PC-9 (cell line): ENCODE data around the gene SPEM2. TPM values are rescaled to one million over a fixed set of nuclear protein-coding genes. Genes with fewer than 3 reads are reported as not detected.

Experiments used
- BruUV-seq: library from RNA; stranded (reverse); fragments of 400-500 nt; replicated peaks from 2 replicates; lab custom pipeline; 2021; lab: Mats Ljungman, UMichigan
- CTCF ChIA-PET: fragments of 300-600 bp; sonication (Branson Sonifier 250); formaldehyde crosslinking; loops from one replicate; lab custom pipeline; 2022; ENCODE audit warnings: antibody characterized with exemption; lab: Charles Lee
- POLR2A ChIA-PET: fragments of 300-600 bp; sonication (Branson Sonifier 250); formaldehyde crosslinking; loops from one replicate; lab custom pipeline; 2022; ENCODE audit warnings: antibody characterized with exemption; ENCODE audit not compliant: unreplicated experiment; lab: Charles Lee
- DNase-seq, 2 experiments: peaks; one replicate each; pipeline versions ENCODE4 v3.0.0 to v3.0.0-alpha.2; 2015 to 2022; ENCODE audit warnings: mixed read lengths in 1 of 2
- H2AFZ ChIP-seq: fragments of 200-600 bp; sonication (generic); 2 replicates; pipeline ENCODE4 v1.8.1; 2017; ENCODE audit warnings: antibody characterized with exemption
- H3F3A ChIP-seq: fragments of 200-600 bp; sonication (generic); 2 replicates; pipeline ENCODE4 v1.8.1; 2017; ENCODE audit warnings: antibody characterized with exemption, mild to moderate bottlenecking, low read depth; ENCODE audit not compliant: insufficient read depth
- H3K27ac ChIP-seq: fragments of 200-600 bp; sonication (generic); 2 replicates; pipeline ENCODE4 v1.6.1; 2016; ENCODE audit warnings: mixed run types
- H3K27me3 ChIP-seq: fragments of 200-600 bp; sonication (generic); 2 replicates; pipeline ENCODE4 v1.6.1; 2016; ENCODE audit warnings: low read depth, mixed run types; ENCODE audit not compliant: insufficient read depth
- H3K36me3 ChIP-seq: fragments of 200-600 bp; sonication (generic); 2 replicates; pipeline ENCODE4 v1.6.1; 2016; ENCODE audit warnings: low read depth, mixed run types
- H3K4me1 ChIP-seq: fragments of 200-600 bp; sonication (generic); replicated peaks from 2 replicates; pipeline ENCODE4 v1.6.1; 2016; ENCODE audit warnings: mixed run types; ENCODE audit not compliant: insufficient read depth
- H3K4me2 ChIP-seq: fragments of 200-600 bp; sonication (generic); 2 replicates; pipeline ENCODE4 v1.6.1; 2017; ENCODE audit warnings: mixed run types
- H3K4me3 ChIP-seq: fragments of 200-600 bp; sonication (generic); 2 replicates; pipeline ENCODE4 v1.6.1; 2016; ENCODE audit warnings: mixed run types
- H3K79me2 ChIP-seq: fragments of 200-600 bp; sonication (generic); 2 replicates; pipeline ENCODE4 v1.6.1; 2017; ENCODE audit warnings: low read depth, mixed run types
- H3K9me2 ChIP-seq: fragments of 200-600 bp; sonication (generic); 2 replicates; pipeline ENCODE4 v1.8.1; 2017; ENCODE audit warnings: mild to moderate bottlenecking; ENCODE audit not compliant: insufficient read depth
- H3K9me3 ChIP-seq: fragments of 200-600 bp; sonication (generic); 2 replicates; pipeline ENCODE4 v1.8.1; 2016; ENCODE audit warnings: low read depth; ENCODE audit not compliant: insufficient read depth
- H4K20me1 ChIP-seq: fragments of 200-600 bp; sonication (generic); 2 replicates; pipeline ENCODE4 v1.8.1; 2017; ENCODE audit not compliant: insufficient read depth
- EZH2 ChIP-seq: fragments of 200-600 bp; sonication (generic); IDR thresholded peaks from 2 replicates; pipeline ENCODE4 v1.8.0; 2017; ENCODE audit warnings: antibody characterized with exemption, low read depth
- intact Hi-C: fragments of 100-400 bp; cut with micrococcal nuclease; formaldehyde crosslinking; loops from one replicate; pipeline ENCODE4 v1.10.0; 2022; ENCODE audit not compliant: unreplicated experiment
- total RNA-seq: library from RNA; stranded (reverse); gene quantifications from 2 replicates; pipeline ENCODE4 v1.2.3, GENCODE V29; 2021
- TF ChIP-seq, protein P1 (sequence below): fragments of 200-600 bp; sonication (generic); conservative IDR thresholded peaks from 2 replicates; pipeline ENCODE4 v1.6.1; 2017; ENCODE audit warnings: mixed run types, antibody characterized with exemption, mild to moderate bottlenecking, moderate library complexity

Gene SPEM2
- total RNA-seq, 1 experiment from 2014 or later, result 0.50 TPM

DNA sequence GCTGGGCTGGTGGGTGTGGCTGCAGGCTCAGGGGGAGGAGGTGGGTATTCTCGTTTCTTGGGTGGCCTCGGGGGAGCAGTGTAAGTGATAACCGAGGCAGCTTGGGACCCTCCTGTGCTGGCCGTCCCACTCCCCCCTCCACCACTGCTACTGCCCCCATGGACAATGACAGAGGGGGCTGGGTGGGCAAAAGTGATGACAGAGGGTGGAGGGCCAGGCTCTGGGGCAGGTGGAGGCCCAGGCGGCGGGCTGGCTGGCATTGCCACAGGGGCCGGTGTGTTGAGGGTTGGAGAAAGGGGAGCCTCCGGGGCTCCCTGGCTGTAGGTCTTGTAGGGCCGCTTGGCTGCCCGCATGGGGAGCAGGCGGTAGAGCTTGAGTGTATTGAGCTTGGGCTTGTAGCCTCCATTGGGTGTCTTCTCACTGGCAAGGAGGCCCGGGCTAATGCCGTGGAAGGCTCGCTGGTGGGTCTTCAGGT, 38.0 kb downstream of the SPEM2 start:
- DNase-seq, result no peak
- Histone ChIP-seq H3K36me3 (no peaks in the 10 kb centered on the region), H4K20me1 (no peaks in the 10 kb centered on the region), H3K4me3 (no peak overlapping the region), H3F3A (no peaks in the 10 kb centered on the region), H3K27ac (no peak overlapping the region), H3K9me2 (no peaks in the 10 kb centered on the region), H3K4me1 (no peaks in the 10 kb centered on the region), H3K9me3 (no peaks in the 10 kb centered on the region), H3K4me2 (no peak overlapping the region), H3K27me3 (no peaks in the 10 kb centered on the region), H3K79me2 (no peaks in the 10 kb centered on the region), H2AFZ (no peak overlapping the region)
- no TSS peak for BruUV-seq
- TF ChIP-seq, protein P1, sequence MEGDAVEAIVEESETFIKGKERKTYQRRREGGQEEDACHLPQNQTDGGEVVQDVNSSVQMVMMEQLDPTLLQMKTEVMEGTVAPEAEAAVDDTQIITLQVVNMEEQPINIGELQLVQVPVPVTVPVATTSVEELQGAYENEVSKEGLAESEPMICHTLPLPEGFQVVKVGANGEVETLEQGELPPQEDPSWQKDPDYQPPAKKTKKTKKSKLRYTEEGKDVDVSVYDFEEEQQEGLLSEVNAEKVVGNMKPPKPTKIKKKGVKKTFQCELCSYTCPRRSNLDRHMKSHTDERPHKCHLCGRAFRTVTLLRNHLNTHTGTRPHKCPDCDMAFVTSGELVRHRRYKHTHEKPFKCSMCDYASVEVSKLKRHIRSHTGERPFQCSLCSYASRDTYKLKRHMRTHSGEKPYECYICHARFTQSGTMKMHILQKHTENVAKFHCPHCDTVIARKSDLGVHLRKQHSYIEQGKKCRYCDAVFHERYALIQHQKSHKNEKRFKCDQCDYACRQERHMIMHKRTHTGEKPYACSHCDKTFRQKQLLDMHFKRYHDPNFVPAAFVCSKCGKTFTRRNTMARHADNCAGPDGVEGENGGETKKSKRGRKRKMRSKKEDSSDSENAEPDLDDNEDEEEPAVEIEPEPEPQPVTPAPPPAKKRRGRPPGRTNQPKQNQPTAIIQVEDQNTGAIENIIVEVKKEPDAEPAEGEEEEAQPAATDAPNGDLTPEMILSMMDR, result no peak
- no peak for TF ChIP-seq EZH2
- ChIA-PET POLR2A (no interaction called here), CTCF (no interaction called here)
- intact Hi-C loops, result no loop called here

DNA sequence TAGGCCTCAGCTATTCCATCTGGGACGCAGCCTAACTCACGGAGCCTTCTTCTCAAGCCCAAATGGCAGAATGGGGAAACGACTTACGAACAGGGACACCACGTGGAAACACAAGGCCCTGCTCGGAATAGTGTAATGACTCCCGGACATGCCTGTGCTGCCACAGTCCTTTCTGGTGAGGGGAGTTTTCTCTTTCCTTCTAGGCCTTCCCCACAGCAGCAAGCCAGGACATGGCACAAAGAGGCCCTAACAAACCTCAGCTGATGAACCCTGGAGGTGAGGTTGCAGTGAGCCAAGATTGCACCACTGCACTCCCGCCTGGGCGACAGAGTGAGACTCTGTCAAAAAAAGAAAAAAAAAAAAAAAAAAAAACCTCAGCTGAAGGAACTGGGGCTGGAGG, 38.7 kb downstream of the SPEM2 start:
- BruUV-seq, result no TSS peak
- no peaks in the 10 kb centered on the region for H3K79me2 ChIP-seq
- no peak overlapping the region for H3K27ac ChIP-seq

DNA sequence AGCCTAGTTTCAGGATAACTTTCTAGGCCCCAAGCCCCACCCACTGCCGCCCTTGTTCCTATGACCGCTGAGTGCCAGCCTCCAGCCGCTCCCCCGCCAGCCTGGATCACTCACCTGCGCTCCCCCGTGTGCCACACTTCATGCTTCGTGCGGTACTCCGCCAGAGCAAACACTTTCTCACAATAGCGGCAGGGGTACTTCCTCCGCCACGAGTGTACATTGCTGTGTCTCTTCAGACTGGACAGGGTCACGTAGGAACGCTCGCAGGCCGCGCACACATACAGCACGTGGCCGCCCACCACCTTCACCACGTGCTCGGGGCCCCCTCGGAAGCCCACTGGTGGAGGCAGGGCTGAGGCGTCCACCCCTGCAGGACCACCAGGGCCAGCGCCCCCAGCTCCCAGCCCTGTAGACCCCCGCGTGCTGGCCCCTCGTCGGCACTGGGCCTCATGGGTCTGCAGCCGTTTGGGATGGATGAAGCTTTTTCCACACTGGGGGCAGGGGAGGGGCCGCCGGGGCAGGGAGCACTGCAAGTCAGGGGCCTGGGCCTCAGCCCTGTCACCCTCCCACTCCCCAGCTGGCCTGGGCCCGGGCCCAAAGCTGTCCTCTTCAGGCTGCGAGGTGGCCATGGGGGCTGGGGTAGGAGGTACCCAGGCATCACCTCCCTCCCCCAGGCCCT, 40.3 kb downstream of the SPEM2 start:
- no TSS peak for BruUV-seq
- Histone ChIP-seq H2AFZ (no peak overlapping the region), H3K79me2 (no peaks in the 10 kb centered on the region), H3F3A (no peaks in the 10 kb centered on the region), H3K4me2 (no peak overlapping the region), H3K4me3 (no peak overlapping the region), H4K20me1 (no peaks in the 10 kb centered on the region), H3K27me3 (no peaks in the 10 kb centered on the region), H3K27ac (no peak overlapping the region), H3K36me3 (no peaks in the 10 kb centered on the region), H3K9me2 (no peaks in the 10 kb centered on the region), H3K9me3 (no peaks in the 10 kb centered on the region), H3K4me1 (no peaks in the 10 kb centered on the region)
- intact Hi-C loops, result no loop called here
- CTCF ChIA-PET, result no interaction called here
- no peak for DNase-seq
- POLR2A ChIA-PET, result no interaction called here
- TF ChIP-seq EZH2, result no peak
- TF ChIP-seq, protein P1, result no peak

More for the DNA sequence above, 38.7 kb downstream of the SPEM2 start:
- POLR2A ChIA-PET, result interaction anchor here (0.6 kb wide), 1 partner anchor 87 kb away, joined by 4 read pairs; no protein-coding TSS in a partner anchor
- no peak overlapping the region for H3K4me3 ChIP-seq
- intact Hi-C loops, result no loop called here
- H3K36me3 ChIP-seq, result no peaks in the 10 kb centered on the region
- H2AFZ ChIP-seq, result no peak overlapping the region
- no peak for DNase-seq
- H3K4me1 ChIP-seq, result no peaks in the 10 kb centered on the region
- no peaks in the 10 kb centered on the region for H3F3A ChIP-seq
- no peaks in the 10 kb centered on the region for H3K9me2 ChIP-seq
- CTCF ChIA-PET, result interaction anchor here (0.6 kb wide), 1 partner anchor 40 kb away, joined by 4 read pairs; no protein-coding TSS in a partner anchor
- H3K4me2 ChIP-seq, result no peak overlapping the region
- TF ChIP-seq EZH2, result no peak
- TF ChIP-seq, protein P1, result no peak
- H3K9me3 ChIP-seq, result no peaks in the 10 kb centered on the region
- H3K27me3 ChIP-seq, result no peaks in the 10 kb centered on the region
- H4K20me1 ChIP-seq, result no peaks in the 10 kb centered on the region
